ENCODE results near the gene GALNT17.

Gene GALNT17

GRCh38 chr7:71661671-71662224 is 529.8 kb downstream of the GALNT17 start:
- CTCF ChIA-PET: no interaction called here
- no peak overlapping the region for H3K27ac ChIP-seq (ENCODE audit: extremely low read depth, low read depth, low read length)
- H3K4me3 ChIP-seq (ENCODE audit: low read depth, low read length): no peak overlapping the region
- no peaks in the 10 kb centered on the region for H3K9me3 ChIP-seq (ENCODE audit: control insufficient read depth, insufficient read depth, low read depth, low read length)
- H3K4me1 ChIP-seq (ENCODE audit: control insufficient read depth, insufficient read depth, low read length): no peaks in the 10 kb centered on the region
- H3K36me3 ChIP-seq (ENCODE audit: control insufficient read depth in 2 of 2, insufficient read depth in 1 of 2, low read length in 2 of 2): no peaks in the 10 kb centered on the region
- POLR2A ChIA-PET: no interaction called here
- TF ChIP-seq GLI4 (tag by site-specific recombination; IDR thresholded peaks at IDR 0.05) (no peak), ZNF350 (tag by site-specific recombination; IDR thresholded peaks at IDR 0.05) (no peak), ZNF692 (tag by site-specific recombination; IDR thresholded peaks at IDR 0.05) (no peak), ZFP3 (tag by site-specific recombination; IDR thresholded peaks at IDR 0.05; ENCODE audit: low read depth) (no peak), ZNF341 (tag by site-specific recombination; IDR thresholded peaks at IDR 0.05; ENCODE audit: low read depth) (no peak), ZNF280C (tag by site-specific recombination; IDR thresholded peaks at IDR 0.05) (no peak), ZFHX2 (tag by site-specific recombination; conservative IDR thresholded peaks at IDR 0.05) (no peak), ZNF274 (IDR thresholded peaks at IDR 0.05; ENCODE audit: low read length) (no peak), ZNF274 (tag by site-specific recombination; IDR thresholded peaks at IDR 0.05; ENCODE audit: borderline replicate concordance) (no peak), SETDB1 (IDR thresholded peaks at IDR 0.05; ENCODE audit: insufficient read length, low read length) (no peak)

GRCh38 chr7:71665716-71666115 is 533.8 kb downstream of the GALNT17 start:
- POLR2A ChIA-PET: no interaction called here
- H3K9me3 ChIP-seq (ENCODE audit: control insufficient read depth, insufficient read depth, low read depth, low read length): no peaks in the 10 kb centered on the region
- TF ChIP-seq ZBTB49 (tag by site-specific recombination; IDR thresholded peaks at IDR 0.05; ENCODE audit: low read depth) (no peak), ZNF24 (tag by site-specific recombination; IDR thresholded peaks at IDR 0.05) (no peak), ZBTB10 (tag by site-specific recombination; IDR thresholded peaks at IDR 0.05) (no peak), ZNF837 (tag by site-specific recombination; IDR thresholded peaks at IDR 0.05) (no peak), ZNF302 (tag by site-specific recombination; IDR thresholded peaks at IDR 0.05; ENCODE audit: low read depth) (no peak), ZNF830 (tag by site-specific recombination; IDR thresholded peaks at IDR 0.05; ENCODE audit: low read depth) (no peak), BCL11B (tag by site-specific recombination; IDR thresholded peaks at IDR 0.05; ENCODE audit: low read depth) (no peak), ZNF280C (tag by site-specific recombination; IDR thresholded peaks at IDR 0.05) (no peak), ZNF571 (tag by site-specific recombination; IDR thresholded peaks at IDR 0.05) (no peak), ZNF311 (tag by site-specific recombination; IDR thresholded peaks at IDR 0.05; ENCODE audit: borderline replicate concordance) (no peak), ZNF394 (tag by site-specific recombination; IDR thresholded peaks at IDR 0.05; ENCODE audit: borderline replicate concordance) (no peak), ZNF785 (tag by site-specific recombination; IDR thresholded peaks at IDR 0.05) (no peak)

More at GRCh38 chr7:71665716-71666115, 533.8 kb downstream of the GALNT17 start:
- Histone ChIP-seq H3K4me1 (ENCODE audit: control insufficient read depth, insufficient read depth, low read length) (no peaks in the 10 kb centered on the region), H3K27ac (ENCODE audit: extremely low read depth, low read depth, low read length) (no peak overlapping the region), H3K36me3 (ENCODE audit: control insufficient read depth in 2 of 2, insufficient read depth in 1 of 2, low read length in 2 of 2) (no peaks in the 10 kb centered on the region), H3K4me3 (ENCODE audit: low read depth, low read length) (no peak overlapping the region)
- CTCF ChIA-PET: no interaction called here

Measured in HEK293 (cell line).